ENCODE measurements around the gene EXOC6B.

Gene EXOC6B

DNA sequence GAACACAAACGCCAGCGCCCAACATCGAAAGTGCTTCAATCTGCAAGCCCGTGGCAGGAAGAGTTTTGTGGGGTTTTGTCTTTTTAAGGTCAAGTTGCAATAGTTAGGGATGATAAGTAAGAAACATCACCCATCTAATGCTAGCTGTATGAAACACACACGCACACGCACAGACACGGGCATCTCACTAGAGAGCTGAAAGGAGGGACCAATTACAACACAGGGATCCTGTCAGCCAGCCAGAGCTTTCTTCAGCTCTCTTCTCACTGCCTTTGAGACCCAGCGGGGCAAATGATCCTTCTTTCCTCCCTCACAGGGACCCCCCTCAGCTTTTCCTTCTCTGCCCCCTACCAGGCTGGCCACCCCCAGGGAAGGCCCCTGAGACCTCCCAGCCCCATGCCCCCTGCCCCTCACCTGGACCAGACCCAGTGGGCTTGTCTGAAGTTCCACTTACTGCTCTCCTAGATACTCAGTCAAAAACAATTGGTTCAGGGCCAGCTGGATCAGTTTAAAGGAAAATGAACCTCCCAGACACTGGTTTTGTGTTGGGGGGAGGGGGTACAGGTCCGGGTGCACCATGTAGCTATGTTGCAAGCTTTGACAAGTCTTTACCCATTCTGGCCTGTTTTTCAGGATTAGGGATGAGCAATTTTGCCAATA is 696.0 kb downstream of the EXOC6B start:
- no peak for DNase-seq

DNA sequence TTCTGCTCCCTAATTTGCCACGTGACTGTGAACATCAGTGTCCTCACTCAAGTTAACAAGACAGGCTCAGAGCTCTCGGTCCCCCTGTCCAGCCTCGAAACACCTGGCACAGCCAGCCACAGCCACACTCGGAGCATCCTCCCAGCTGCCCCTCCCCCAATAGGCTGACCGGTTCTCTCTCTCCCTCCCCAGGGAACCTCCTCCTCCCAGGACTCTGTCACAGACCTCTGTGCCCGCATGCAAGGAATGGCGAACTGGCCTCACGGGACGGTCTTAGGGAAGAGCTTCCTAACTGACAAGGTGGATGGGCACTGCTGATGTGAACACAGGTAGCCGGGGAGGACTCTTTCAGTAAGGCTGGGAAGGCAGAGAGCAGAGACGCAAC is 697.0 kb downstream of the EXOC6B start:
- DNase-seq, result no peak

DNA sequence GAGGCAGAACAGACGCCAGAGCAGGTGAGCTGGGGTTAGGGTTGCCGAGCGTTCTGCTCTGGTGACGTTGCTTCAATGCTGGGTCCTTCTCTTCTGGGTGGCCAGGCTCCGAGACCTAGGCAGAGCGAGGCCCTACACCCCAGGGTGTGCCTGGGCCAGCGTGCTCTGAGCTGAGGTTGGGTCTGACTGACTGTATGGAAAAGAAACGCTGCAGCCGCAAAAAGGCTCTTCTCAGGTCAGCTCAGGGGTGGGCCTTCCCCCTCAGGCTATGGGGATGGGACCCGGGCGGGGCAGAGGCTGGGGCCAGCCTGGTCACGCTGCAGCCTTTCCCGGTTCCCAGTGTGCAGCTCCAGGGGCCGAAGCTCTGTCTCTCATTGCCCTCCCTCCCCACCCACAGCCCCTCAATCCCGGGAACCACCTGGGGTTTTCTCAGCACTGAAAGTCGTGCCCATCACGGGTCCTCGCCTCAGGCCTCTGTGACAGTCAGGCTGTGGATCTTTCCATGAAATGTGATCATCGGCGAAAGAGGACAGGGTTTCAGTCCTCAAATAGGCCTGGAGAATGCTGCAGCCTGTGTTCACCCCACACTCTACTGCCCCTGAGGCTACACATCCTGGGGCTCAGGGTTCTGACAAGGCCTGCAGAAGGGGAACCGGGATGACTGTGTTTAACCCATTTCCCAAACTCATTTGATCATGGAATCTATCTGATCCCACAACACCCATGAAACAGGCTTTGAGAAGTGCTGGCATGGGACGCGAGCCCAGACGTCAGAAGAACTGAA is 697.6 kb downstream of the EXOC6B start:
- no peak for DNase-seq

DNA sequence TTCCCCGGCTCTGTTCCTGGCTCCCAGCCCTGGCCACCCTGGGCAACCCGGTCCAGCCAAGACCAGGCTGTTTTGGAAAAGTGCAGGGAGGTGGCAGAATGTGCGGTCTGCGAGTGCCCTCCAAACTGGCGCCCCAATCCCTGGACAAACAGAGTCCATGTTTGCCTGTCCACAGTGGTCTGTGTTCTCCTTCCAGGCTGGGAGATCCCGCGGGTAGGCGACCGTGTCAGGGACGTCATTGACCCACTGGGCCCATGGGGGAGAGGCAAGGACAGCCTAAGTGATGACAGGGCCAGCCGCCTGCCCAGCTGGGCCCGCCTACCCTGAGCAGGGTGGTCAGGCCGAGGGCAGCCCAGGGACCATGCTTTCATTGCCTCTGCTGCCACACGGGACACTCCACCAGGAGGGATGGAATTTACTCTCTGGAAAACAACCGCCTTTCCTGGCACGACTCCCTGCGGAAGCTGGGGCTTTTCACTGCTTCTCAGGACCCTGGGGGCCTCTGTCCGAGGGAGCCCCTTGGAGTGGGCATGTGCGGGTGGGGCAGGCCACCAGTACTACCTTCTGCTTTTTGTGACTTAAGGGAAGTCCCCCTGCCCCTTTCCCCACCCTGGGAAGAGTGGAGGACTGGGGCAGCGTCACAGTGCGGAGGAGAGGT is 698.3 kb downstream of the EXOC6B start:
- no peak for DNase-seq

DNA sequence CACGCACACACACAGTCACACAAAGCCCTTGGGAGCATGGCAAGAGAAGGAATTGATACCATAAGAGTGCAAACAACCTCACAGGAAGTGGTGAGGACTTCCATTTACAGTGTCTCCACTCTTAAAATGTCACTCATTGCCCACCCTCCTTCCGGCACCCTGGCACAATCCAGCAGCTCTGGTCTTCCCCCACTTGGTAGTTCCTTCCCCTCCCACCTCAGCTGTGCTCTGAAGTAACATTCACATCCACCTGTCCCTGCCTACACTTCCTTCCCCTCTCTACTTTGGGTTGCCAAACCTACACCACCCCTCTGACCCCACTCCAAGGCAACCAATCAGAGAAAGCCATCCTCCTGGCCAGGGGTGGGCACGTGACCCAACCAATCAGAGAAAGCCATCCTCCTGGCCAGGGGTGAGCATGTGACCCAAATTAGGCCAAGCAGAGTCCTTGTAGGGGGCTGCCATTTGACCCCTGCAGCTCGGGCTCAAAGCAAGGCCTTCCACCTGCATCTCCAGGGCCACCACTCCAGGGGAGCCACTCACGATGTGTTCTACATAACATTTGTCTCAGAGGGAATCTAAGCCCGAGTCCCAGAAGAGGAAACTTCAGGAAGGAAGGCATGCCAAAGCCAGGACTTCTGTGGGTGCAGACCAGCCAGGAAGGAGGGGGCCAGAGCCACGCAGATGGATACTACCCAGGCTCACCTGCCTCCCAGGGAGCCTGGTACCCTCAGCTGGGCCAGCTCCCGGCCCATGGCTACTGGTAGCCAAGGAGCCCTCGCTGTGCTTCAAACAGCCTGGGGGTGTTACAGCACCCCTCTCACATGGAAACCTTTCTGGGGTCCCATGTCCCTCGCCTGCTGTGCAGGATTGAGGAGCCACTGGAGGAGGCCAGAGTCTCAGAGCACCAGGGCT is 699.4 kb downstream of the EXOC6B start:
- no peak for DNase-seq

Measured in retina (tissue), 1 donor.